ENCODE measurements around the gene BLCAP.

GRCh38 chr20:37523911-37524700, 3.6 kb downstream of the BLCAP start:
- TF ChIP-seq POLR2A (IDR thresholded peaks at IDR 0.05) (no peak), CTCF (IDR thresholded peaks at IDR 0.05) (no peak)
